Hindlimb muscle (tissue), 1 donor: Measurements from ENCODE around the gene PDXK. TPM values are rescaled to one million over a fixed set of nuclear protein-coding genes. Genes with fewer than 3 reads are reported as not detected.

Experiments
- DNase-seq: peaks from one replicate; pipeline ENCODE4 v3.0.0-alpha.2; 2013
- polyA plus RNA-seq: library from polyadenylated mRNA; unstranded; fragments of 120-200 nt; gene quantifications from one replicate; pipeline ENCODE4 v1.2.1, GENCODE V29; 2013; ENCODE audit not compliant: insufficient read length

PDXK gene
- polyA plus RNA-seq, 1 donor: 24.8 TPM

- DNase-seq: no peak
Observed at GRCh38 chr21:43783098-43783700, 64.3 kb downstream of the PDXK start.

DNA sequence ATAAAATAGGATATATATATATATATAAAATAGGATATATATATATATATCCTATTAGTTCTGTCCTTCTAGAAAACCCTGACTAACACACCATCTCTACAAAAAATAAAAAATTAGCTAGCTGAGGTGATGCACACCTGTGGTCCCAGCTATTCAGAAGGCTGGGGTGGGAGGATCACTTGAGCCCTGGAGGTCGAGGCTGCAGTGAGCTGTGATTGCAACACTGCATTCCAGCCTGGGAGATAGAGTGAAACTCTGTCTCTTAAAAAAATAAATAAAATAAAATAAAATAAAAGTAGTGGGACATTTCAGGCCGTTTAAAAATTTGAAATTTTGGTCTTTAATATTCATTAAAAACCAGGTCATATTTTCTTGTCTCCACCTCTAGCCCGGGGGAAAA lies 66.2 kb downstream of the PDXK start:
- DNase-seq: no peak

DNA sequence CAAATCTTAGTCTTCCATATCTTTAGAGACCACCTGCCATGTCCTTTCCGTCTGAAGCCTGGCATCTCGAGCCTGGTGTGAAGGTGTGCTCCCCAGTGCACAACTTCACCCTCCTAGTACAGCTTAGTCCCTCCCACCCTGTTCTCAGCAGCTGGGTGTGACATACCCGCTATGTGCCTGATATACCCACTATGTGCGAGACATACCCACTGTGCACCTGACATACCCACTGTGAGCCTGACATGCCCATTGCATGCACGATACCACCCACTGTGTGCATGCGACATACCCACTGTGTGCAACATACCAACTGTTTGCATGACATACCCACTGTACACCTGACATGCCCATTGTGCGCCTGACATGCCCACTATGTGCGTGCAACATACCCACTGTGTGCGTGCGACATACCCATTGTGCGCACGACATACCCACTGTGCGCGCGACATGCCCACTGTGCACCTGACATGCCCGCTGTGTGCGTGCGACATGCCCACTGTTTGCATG lies 67.4 kb downstream of the PDXK start:
- DNase-seq: no peak

DNA sequence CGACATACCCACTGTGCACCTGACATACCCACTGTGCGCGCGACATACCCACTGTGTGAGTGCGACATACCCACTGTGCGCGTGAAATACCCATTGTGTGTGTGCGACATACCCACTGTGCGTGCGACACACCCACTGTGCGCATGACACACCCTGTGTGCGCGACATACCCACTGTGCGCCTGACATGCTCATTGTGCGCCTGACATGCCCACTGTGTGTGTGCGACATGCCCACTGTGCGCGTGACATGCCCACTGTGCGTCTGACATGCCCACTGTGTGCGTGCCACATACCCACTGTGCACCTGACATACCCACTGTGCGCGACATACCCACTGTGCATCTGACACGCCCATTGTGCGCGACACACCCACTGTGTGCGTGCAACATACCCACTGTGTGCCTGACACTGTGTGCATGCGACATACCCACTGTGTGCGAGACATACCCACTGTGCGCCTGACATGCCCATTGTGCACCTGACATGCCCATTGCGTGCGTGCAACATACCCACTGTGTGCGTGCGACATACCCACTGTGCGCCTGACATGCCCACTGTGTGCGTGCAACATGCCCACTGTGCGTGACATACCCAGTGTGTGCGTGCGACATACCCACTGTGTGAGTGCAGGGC lies 68.0 kb downstream of the PDXK start:
- no peak for DNase-seq

DNA sequence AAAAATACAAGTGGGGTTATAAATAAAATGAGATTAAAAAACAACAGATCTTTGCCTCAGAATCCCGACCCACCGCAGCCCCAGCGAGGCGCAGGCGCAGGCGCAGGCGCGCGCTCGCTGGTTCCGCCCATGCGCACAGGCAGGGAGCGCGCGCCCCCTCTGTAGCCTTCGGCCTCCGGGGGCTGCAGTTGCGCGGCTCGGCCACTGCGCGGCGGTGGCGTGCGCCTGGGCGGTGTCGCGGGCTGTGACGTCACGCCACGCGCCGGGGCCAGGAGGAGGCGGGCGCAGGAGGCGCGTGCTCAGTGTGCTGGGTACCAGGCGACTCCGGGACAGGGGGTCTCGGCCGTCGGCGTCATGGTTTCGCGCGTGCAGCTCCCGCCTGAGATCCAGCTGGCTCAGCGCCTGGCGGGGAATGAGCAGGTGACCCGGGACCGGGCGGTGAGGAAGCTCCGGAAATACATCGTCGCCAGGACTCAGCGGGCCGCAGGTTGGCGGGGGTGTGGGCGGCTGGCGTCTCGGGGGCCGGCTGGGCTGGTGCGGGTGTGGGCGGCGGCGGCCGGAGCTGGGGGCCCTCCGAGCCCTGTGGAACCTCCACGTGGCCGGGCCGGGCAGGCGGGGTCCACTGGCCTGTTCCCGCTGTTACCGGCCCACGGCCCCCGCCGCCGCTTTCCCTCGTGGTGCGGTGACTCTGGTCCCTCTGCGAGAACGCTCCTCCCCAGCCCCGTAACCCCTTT lies 70.5 kb downstream of the PDXK start, which contains the start of gene RRP1:
RRP1 (plus strand) TSS at position 302 of the 734 bp plus-strand sequence; CDS start at position 355, 53 bp downstream.
- DNase-seq: peak; percentile 96

GRCh38 chr21:43790010-43790524 lies 71.1 kb downstream of the PDXK start:
- DNase-seq: no peak

- no peak for DNase-seq
Observed at GRCh38 chr21:43792406-43792805, 73.5 kb downstream of the PDXK start.

DNA sequence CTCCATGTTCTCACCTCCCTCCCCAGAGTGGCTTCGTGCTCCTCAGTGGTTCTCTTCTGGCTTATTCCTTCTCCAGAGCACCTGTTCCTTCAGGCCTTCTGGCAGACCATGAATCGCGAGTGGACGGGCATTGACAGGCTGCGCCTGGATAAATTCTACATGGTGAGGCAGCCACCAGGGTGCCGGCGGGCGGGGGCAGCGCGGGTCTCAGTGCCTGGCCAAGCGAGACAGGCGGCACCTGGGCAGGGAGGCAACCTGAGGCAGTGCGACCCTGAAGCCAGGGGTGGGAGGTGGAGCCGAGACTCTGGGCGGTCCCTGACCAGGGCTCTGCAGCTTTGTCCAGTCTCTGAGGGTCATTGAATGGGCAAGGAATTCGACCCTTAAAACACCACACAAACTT lies 74.3 kb downstream of the PDXK start:
- DNase-seq: no peak

- no peak for DNase-seq
Observed at GRCh38 chr21:43794311-43794710, 75.4 kb downstream of the PDXK start.

GRCh38 chr21:43794857-43795256 lies 75.9 kb downstream of the PDXK start:
- no peak for DNase-seq

GRCh38 chr21:43797415-43797814 lies 78.5 kb downstream of the PDXK start:
- DNase-seq: no peak

DNA sequence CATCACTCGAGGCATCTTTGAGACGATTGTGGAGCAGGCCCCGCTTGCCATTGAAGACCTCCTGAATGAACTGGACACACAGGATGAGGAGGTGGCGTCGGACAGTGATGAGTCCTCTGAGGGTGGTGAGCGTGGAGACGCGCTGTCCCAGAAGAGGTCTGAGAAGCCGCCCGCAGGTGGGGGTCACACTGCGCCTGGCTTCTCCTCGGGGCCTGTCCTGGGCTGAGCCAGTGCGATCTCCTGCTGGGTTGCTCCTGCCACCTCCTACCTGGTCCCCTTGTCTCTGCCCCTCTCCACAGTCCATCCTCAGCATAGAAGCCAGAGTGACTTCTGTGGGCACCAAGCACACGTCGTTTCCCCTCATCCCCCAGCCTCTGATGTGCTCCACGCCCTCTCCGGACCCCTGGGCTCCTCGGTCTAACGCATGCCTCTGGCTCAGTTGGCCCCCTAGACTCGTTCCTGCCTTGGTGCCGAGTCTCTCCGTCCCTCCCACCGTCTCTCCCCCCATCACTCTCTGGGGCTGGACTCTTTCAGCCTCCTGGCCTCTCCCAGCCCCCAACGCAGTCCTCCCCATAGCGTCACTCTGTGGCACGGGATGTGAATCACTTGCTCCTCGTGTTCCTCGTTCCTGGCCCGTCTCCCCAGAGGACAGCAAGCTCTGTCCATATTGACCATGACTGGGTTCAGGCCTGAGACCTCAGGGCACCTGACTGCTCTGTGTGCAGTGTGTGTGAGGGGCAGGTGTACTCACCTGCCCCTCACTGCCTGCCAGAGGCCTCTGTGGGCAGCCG lies 79.2 kb downstream of the PDXK start:
- no peak for DNase-seq

DNA sequence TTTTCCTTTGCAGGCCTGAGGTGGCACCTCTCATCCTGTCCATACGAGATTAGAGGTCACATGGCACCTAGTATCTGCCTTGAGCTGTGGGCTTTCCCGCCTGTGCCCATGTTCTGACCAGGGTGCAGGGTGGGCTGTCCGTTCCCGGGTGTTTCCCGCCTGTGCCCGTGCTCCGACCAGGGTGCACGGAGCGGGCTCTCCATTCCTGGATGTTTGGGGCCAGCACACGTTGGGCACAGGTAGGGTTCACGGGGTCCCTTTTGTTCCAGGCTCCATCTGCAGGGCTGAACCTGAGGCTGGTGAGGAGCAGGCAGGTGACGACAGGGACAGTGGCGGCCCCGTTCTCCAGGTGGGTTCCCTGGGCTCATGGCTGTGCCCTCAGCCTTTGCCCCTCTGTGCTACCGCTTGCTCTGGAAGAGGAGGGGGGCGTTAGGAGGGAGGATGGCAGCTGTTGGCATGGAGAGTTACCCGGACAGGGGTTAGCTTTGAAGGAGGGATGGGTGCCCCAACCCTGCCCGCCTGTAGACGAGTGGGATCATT lies 80.4 kb downstream of the PDXK start:
- no peak for DNase-seq

DNA sequence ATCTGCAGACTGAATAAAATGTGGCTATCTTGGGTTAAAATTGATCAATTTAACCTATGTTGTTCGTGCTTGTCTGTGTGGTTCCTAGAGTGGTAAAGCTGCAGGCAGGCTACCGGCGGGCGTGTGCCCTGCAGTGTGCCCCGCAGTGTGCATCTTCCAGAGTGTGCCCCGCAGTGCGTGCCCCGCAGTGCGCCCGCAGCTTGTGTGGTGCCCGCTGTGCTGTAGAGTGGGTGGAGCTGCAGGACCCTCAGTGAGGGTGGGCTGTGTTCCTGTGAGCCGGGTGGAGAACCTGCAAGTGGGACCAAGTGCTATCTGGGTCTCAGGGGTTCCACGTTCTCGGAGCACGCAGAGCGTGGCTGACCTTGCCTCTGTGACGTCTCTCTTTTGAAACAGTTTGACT lies 81.2 kb downstream of the PDXK start:
- DNase-seq: no peak

DNA sequence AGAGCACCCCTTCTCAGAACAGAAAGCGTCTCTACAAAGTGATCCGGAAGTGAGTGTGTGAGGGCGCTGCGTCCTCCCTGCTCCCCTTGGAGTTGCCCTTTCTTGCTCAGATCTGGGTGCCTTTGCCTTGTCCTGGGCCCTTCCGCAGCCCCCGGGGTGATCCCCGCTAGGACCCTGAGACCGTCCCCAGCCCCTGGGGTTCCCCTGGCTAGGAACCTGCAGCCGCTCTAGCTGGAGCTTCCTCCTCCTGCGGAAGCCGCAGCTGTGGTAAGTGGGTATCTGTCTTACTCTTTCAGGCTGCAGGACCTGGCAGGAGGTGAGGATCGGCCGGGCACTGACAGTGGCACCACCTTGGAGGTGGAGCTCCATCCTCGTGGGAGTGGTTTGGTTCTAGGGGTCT lies 81.6 kb downstream of the PDXK start:
- DNase-seq: no peak

GRCh38 chr21:43801006-43801783 lies 82.3 kb downstream of the PDXK start:
- no peak for DNase-seq

DNA sequence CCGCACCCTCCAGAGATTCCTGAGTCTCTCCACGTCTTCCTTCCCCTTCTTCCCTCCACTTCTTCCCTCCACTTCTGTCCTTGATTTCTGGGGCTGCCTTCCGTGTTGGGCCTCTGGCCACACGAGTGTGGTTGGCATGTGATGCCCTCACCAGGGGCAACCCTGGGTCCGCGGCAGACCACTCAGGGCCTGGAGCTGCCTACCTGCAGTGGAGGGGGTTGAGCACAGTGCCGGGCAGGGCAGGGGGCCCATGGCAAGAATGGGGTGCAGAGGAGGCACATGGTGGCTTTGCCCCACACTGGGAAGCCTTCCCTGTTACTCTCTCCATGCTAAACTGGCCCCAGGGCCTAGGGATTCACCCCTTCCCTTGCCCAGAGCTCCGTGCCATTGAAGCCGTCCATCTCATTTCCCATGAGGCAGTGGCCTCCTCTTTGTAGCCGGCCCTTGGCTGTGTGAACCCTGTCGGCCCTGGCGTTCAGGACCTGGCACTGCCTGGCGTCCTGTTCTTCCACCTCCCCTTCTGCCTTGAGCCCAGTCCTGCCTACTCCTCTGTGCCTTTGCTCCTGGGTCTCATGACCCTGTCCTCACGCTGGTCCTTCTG lies 83.9 kb downstream of the PDXK start:
- DNase-seq: no peak

DNA sequence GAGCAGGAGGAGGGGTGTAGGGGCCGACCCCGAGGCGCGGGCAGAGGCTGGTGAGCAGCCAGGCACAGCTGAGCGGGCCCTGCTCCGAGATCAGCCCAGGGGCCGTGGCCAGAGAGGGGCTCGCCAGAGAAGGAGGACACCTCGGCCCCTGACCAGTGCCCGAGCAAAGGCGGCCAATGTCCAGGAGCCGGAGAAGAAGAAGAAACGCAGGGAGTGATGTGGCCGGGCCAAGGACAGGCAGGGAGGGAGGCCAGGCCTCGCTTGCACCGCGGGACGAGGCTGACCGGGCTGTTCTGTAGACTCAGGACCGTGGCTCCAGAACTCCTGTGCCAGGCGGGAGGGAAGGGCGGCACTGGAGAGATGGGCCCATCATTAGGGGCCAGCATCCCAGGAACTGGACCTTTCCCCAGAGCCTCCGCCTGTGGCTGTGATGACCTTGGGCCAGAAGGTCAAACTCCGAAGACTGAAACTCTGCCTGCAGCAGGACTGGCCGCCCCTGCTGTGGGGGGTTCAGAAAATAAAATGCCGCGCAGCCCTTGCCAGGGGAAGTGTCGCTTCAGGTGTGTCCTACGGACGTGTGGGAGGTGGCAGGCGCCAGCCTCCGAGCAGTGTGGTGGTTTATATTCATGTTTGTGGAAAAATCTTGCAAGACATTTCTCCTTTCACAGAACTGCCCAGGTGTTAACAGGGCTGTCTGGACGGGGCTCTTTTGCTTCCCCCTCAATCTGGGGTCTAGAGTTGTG lies 84.8 kb downstream of the PDXK start:
- DNase-seq: no peak

GRCh38 chr21:43805275-43805800 lies 86.4 kb downstream of the PDXK start:
- no peak for DNase-seq
